HepG2 (cell line): ENCODE measurements around the gene RABL6. TPM values are rescaled to one million over a fixed set of nuclear protein-coding genes. Genes with fewer than 3 reads are reported as not detected.

Source experiments
- CBFB ChIP-seq: sonication (generic); formaldehyde crosslinking; IDR thresholded peaks from 2 replicates; pipeline ENCODE4 v1.4.0; 2020; ENCODE audit warnings: missing genetic modification reagents
- GATAD1 ChIP-seq: IDR thresholded peaks from 2 replicates; pipeline ENCODE4 v1.6.1; 2016; ENCODE audit warnings: missing genetic modification reagents, missing compliant biosample characterization
- HMG20A ChIP-seq: IDR thresholded peaks from 2 replicates; pipeline ENCODE4 v1.6.1; 2016; ENCODE audit warnings: borderline replicate concordance
- HOXD1 ChIP-seq: sonication (generic); formaldehyde crosslinking; IDR thresholded peaks from 2 replicates; pipeline ENCODE4 v1.5.0; 2020; ENCODE audit warnings: missing genetic modification reagents
- KLF16 ChIP-seq, 2 experiments: sonication (generic) in 1 of 2; formaldehyde crosslinking in 1 of 2; IDR thresholded peaks; 2 replicates each; pipeline versions ENCODE4 v1.6.1 to v1.8.0; 2016 to 2023; ENCODE audit warnings: missing genetic modification reagents in 2 of 2, missing compliant biosample characterization in 1 of 2
- PAF1 ChIP-seq: IDR thresholded peaks from 2 replicates; pipeline ENCODE4 v1.6.1; 2016; ENCODE audit warnings: missing genetic modification reagents, missing compliant biosample characterization
- PRPF4 ChIP-seq: fragments of 200-400 bp; formaldehyde crosslinking; IDR thresholded peaks from 2 replicates; pipeline ENCODE4 v1.6.1; 2016; ENCODE audit warnings: low read length, low read depth; ENCODE audit not compliant: poor library complexity, severe bottlenecking
- RFX3 ChIP-seq: IDR thresholded peaks from 2 replicates; pipeline ENCODE4 v1.6.1; 2016; ENCODE audit warnings: missing biosample characterization, missing genetic modification reagents
- RFXANK ChIP-seq: IDR thresholded peaks from 2 replicates; pipeline ENCODE4 v1.6.1; 2016
- SMYD3 ChIP-seq: sonication (generic); formaldehyde crosslinking; IDR thresholded peaks from 2 replicates; pipeline ENCODE4 v1.8.1; 2023; ENCODE audit warnings: mild to moderate bottlenecking, missing genetic modification reagents
- SPEN ChIP-seq: sonication (generic); formaldehyde crosslinking; IDR thresholded peaks from 2 replicates; pipeline ENCODE4 v1.5.1; 2020; ENCODE audit warnings: low read depth, mild to moderate bottlenecking, missing genetic modification reagents
- TBX2 ChIP-seq: sonication (generic); formaldehyde crosslinking; IDR thresholded peaks from 2 replicates; pipeline ENCODE4 v1.5.0; 2020; ENCODE audit warnings: missing genetic modification reagents, mild to moderate bottlenecking, borderline replicate concordance
- ZMYM2 ChIP-seq: sonication (generic); formaldehyde crosslinking; IDR thresholded peaks from 2 replicates; pipeline ENCODE4 v1.8.0; 2022; ENCODE audit warnings: mild to moderate bottlenecking, missing genetic modification reagents
- ZNF10 ChIP-seq: sonication (generic); formaldehyde crosslinking; IDR thresholded peaks from 2 replicates; pipeline ENCODE4 v1.4.0; 2020; ENCODE audit warnings: mild to moderate bottlenecking, low read depth, missing genetic modification reagents, borderline replicate concordance
- ZNF263 ChIP-seq: sonication (generic); formaldehyde crosslinking; IDR thresholded peaks from 2 replicates; pipeline ENCODE4 v1.4.0; 2020; ENCODE audit warnings: missing genetic modification reagents
- ZNF3 ChIP-seq: IDR thresholded peaks from 2 replicates; pipeline ENCODE4 v1.7.0; 2017; ENCODE audit warnings: inconsistent platforms
- ZNF326 ChIP-seq: sonication (generic); formaldehyde crosslinking; IDR thresholded peaks from 2 replicates; pipeline ENCODE4 v1.4.0; 2020; ENCODE audit warnings: missing genetic modification reagents, borderline replicate concordance
- ZNF331 ChIP-seq: sonication (generic); formaldehyde crosslinking; IDR thresholded peaks from 2 replicates; pipeline ENCODE4 v1.4.0; 2020; ENCODE audit warnings: missing genetic modification reagents
- ZNF441 ChIP-seq: sonication (generic); formaldehyde crosslinking; IDR thresholded peaks from 2 replicates; pipeline ENCODE4 v1.7.0; 2021; ENCODE audit warnings: missing genetic modification reagents, borderline replicate concordance
- ZNF510 ChIP-seq: sonication (generic); formaldehyde crosslinking; IDR thresholded peaks from 2 replicates; pipeline ENCODE4 v1.4.0; 2020; ENCODE audit warnings: low read depth, mild to moderate bottlenecking, missing genetic modification reagents
- polyA plus RNA-seq, 8 experiments: library from polyadenylated mRNA; depleted of rRNA in 3 of 8; stranded (reverse) in 7 of 8; unstranded in 1 of 8; fragments of >200 nt; fragmentation: Illumina TruSeq in 4 of 8; extraction: Trizol in 4 of 8; gene quantifications; 2 replicates each; pipeline versions ENCODE4 v1.2.1 to v1.2.3, GENCODE V29; 2011 to 2016; ENCODE audit warnings: low read depth in 4 of 8, missing spikeins in 1 of 8, mixed read lengths in 1 of 8; ENCODE audit not compliant: insufficient read depth in 1 of 8
- total RNA-seq, 5 experiments: library from RNA; depleted of rRNA; stranded (reverse); fragments of >200 nt; fragmentation: Illumina TruSeq; extraction: Trizol; gene quantifications; 2 replicates each; pipeline ENCODE4 v1.2.3, GENCODE V29; 2016; ENCODE audit warnings: low read depth in 1 of 5
- TF ChIP-seq, protein P1 (sequence below): sonication (generic); formaldehyde crosslinking; IDR thresholded peaks from 2 replicates; pipeline ENCODE4 v1.5.0; 2020; ENCODE audit warnings: missing genetic modification reagents
- TF ChIP-seq, protein P2 (sequence below): IDR thresholded peaks from 2 replicates; pipeline ENCODE4 v1.6.1; 2016; ENCODE audit warnings: mild to moderate bottlenecking, missing biosample characterization, missing genetic modification reagents
- TF ChIP-seq, protein P3 (sequence below): sonication (generic); formaldehyde crosslinking; IDR thresholded peaks from 2 replicates; pipeline ENCODE4 v1.5.0; 2020; ENCODE audit warnings: mild to moderate bottlenecking, missing genetic modification reagents, moderate library complexity
- TF ChIP-seq, protein P4 (sequence below): sonication (generic); formaldehyde crosslinking; IDR thresholded peaks from 2 replicates; pipeline ENCODE4 v1.5.0; 2020; ENCODE audit warnings: mild to moderate bottlenecking, missing genetic modification reagents, borderline replicate concordance

RABL6 gene
- total and polyA plus RNA-seq, 2 of the 13 experiments (the other 11 are each of a cell fraction or from before 2014, with no cell fraction given): 81.5 to 125 TPM

DNA sequence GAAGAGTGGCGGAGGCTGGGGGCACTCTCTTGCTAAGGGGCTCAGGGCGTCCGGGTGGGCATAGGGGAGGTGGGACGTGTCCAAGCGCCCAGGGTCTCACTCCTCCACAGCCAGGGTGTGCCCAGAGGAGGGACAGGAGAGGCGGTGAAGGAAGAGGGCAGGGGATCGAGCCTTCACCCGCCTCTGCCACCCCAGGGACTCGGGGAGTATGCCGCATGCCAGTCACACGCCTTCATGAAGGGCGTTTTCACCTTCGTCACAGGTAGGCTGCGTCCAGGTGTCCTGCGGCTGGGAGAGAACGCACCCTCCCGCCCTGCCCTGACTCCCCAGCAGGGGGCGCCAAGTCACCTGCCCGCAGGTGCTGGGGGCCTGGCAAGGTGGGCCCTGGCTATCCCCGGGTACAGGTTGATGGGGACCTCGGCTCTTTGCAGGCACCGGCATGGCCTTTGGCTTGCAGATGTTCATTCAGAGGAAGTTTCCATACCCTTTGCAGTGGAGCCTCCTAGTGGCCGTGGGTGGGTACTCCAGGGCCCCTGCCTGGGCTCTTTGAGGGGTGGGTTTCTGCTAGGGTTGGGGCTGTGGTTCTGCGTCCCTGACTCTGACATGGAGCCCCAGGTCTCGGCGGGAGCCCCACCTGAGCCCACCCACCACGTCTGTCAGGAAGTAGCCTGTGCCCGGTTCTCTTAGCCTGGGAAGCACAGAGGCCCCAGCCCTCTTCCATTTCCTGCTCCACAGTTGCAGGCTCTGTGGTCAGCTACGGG, 16.1 kb upstream of the RABL6 start (continued):
- peak in 1 of 2 experiments; percentile 34; a peak in 2 of 4 replicates for TF ChIP-seq KLF16 (CRISPR knock-in tag; IDR thresholded peaks at IDR 0.05)
- no peak for TF ChIP-seq PRPF4
- TF ChIP-seq TBX2 (CRISPR knock-in tag): peak; percentile 73; the same call in 1 of the 2 replicates
- TF ChIP-seq, protein P1, sequence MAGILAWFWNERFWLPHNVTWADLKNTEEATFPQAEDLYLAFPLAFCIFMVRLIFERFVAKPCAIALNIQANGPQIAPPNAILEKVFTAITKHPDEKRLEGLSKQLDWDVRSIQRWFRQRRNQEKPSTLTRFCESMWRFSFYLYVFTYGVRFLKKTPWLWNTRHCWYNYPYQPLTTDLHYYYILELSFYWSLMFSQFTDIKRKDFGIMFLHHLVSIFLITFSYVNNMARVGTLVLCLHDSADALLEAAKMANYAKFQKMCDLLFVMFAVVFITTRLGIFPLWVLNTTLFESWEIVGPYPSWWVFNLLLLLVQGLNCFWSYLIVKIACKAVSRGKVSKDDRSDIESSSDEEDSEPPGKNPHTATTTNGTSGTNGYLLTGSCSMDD (CRISPR knock-in tag): no peak
- peak; percentile 31; the same call in 1 of the 2 replicates for TF ChIP-seq GATAD1 (CRISPR knock-in tag)
- TF ChIP-seq, protein P2, sequence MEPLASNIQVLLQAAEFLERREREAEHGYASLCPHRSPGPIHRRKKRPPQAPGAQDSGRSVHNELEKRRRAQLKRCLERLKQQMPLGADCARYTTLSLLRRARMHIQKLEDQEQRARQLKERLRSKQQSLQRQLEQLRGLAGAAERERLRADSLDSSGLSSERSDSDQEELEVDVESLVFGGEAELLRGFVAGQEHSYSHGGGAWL (CRISPR knock-in tag): no peak; the same call in 1 of the 2 replicates
- TF ChIP-seq ZNF510 (CRISPR knock-in tag): no peak
- no peak for TF ChIP-seq ZNF326 (CRISPR knock-in tag)
- no peak for TF ChIP-seq RFXANK (CRISPR knock-in tag)
- peak; percentile 49; the same call in 1 of the 2 replicates for TF ChIP-seq SPEN
- 0 out of 2 replicates have a peak, but pooled peaks have one; percentile 16 for TF ChIP-seq ZMYM2 (CRISPR knock-in tag)
- no peak for TF ChIP-seq HOXD1 (CRISPR knock-in tag)
- TF ChIP-seq, protein P3, sequence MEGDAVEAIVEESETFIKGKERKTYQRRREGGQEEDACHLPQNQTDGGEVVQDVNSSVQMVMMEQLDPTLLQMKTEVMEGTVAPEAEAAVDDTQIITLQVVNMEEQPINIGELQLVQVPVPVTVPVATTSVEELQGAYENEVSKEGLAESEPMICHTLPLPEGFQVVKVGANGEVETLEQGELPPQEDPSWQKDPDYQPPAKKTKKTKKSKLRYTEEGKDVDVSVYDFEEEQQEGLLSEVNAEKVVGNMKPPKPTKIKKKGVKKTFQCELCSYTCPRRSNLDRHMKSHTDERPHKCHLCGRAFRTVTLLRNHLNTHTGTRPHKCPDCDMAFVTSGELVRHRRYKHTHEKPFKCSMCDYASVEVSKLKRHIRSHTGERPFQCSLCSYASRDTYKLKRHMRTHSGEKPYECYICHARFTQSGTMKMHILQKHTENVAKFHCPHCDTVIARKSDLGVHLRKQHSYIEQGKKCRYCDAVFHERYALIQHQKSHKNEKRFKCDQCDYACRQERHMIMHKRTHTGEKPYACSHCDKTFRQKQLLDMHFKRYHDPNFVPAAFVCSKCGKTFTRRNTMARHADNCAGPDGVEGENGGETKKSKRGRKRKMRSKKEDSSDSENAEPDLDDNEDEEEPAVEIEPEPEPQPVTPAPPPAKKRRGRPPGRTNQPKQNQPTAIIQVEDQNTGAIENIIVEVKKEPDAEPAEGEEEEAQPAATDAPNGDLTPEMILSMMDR (CRISPR knock-in tag): peak; percentile 95
- TF ChIP-seq ZNF263 (CRISPR knock-in tag): no peak
- TF ChIP-seq CBFB: no peak
- TF ChIP-seq HMG20A (CRISPR knock-in tag): no peak
- TF ChIP-seq, protein P4, sequence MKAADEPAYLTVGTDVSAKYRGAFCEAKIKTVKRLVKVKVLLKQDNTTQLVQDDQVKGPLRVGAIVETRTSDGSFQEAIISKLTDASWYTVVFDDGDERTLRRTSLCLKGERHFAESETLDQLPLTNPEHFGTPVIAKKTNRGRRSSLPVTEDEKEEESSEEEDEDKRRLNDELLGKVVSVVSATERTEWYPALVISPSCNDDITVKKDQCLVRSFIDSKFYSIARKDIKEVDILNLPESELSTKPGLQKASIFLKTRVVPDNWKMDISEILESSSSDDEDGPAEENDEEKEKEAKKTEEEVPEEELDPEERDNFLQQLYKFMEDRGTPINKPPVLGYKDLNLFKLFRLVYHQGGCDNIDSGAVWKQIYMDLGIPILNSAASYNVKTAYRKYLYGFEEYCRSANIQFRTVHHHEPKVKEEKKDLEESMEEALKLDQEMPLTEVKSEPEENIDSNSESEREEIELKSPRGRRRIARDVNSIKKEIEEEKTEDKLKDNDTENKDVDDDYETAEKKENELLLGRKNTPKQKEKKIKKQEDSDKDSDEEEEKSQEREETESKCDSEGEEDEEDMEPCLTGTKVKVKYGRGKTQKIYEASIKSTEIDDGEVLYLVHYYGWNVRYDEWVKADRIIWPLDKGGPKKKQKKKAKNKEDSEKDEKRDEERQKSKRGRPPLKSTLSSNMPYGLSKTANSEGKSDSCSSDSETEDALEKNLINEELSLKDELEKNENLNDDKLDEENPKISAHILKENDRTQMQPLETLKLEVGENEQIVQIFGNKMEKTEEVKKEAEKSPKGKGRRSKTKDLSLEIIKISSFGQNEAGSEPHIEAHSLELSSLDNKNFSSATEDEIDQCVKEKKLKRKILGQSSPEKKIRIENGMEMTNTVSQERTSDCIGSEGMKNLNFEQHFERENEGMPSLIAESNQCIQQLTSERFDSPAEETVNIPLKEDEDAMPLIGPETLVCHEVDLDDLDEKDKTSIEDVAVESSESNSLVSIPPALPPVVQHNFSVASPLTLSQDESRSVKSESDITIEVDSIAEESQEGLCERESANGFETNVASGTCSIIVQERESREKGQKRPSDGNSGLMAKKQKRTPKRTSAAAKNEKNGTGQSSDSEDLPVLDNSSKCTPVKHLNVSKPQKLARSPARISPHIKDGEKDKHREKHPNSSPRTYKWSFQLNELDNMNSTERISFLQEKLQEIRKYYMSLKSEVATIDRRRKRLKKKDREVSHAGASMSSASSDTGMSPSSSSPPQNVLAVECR (CRISPR knock-in tag): peak; percentile 75
- 0 out of 2 replicates have a peak, but pooled peaks have one; percentile 12 for TF ChIP-seq ZNF441 (CRISPR knock-in tag)
- no peak for TF ChIP-seq PAF1 (CRISPR knock-in tag)
- TF ChIP-seq ZNF331 (CRISPR knock-in tag): no peak
- no peak for TF ChIP-seq ZNF3 (CRISPR knock-in tag)
- TF ChIP-seq SMYD3 (CRISPR knock-in tag): no peak
- no peak for TF ChIP-seq RFX3 (CRISPR knock-in tag)
- no peak for TF ChIP-seq ZNF10 (CRISPR knock-in tag)
